ENCODE measurements around the gene PRKACG. TPM values are rescaled to one million over a fixed set of nuclear protein-coding genes. Genes with fewer than 3 reads are reported as not detected.

PRKACG gene
- total RNA-seq, 1 donor from 2014 or later: not detected

DNA sequence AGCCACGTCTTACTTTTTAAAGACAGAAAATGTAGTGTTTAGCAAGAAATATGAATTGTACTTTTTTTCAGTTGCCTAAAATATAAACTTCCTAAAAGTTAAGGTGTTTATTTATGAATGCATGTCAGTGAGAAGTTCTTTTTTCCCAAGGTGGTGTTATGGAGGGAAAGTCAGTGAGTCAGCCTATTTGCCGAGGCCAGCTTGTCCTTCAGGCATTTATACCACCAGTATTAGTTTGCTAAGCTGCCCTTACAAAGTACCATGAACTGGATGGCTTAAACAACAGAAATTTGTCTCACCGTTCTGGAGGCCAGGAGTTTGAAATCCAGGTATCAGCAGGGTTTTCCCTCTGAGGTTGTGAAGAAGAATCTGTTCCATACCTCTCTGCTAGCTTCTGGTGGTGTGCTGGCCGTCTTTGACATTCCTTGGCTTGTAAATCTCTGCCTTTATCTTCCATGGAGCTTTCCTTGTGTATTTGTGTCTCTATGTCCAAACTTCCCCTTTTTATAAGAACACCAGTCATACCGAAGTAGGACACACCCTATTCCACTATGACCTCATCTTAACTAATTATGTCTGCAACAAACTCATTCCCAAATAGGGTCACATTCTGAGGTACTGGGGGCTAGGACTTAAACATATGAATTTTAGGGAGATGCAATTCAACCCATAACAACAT, 38.4 kb downstream of the PRKACG start:
- Mint-ChIP-seq H3K4me3 (no peak overlapping the region), H3K27me3 (ENCODE audit: low read depth) (peaks cover 2% of the 10 kb centered on the region), H3K4me1 (peaks cover 4% of the 10 kb centered on the region), H3K9me3 (peaks cover 2% of the 10 kb centered on the region), H3K27ac (ENCODE audit: unreplicated experiment) (no peak overlapping the region), H3K36me3 (ENCODE audit: low read depth) (peaks cover 8% of the 10 kb centered on the region)
- TF ChIP-seq CTCF (conservative IDR thresholded peaks at IDR 0.05): no peak
- no peak for DNase-seq (ENCODE audit: low read depth, low spot score)

GRCh38 chr9:68974901-68975300, 39.0 kb downstream of the PRKACG start:
- no peak for DNase-seq (ENCODE audit: low read depth, low spot score)
- no peak for TF ChIP-seq CTCF (conservative IDR thresholded peaks at IDR 0.05)
- Mint-ChIP-seq H3K4me3 (no peak overlapping the region), H3K9me3 (peaks cover 2% of the 10 kb centered on the region), H3K4me1 (peaks cover 4% of the 10 kb centered on the region), H3K27me3 (ENCODE audit: low read depth) (peaks cover 2% of the 10 kb centered on the region), H3K36me3 (ENCODE audit: low read depth) (peaks cover 8% of the 10 kb centered on the region), H3K27ac (ENCODE audit: unreplicated experiment) (no peak overlapping the region)

GRCh38 chr9:68974431-68974830, 39.5 kb downstream of the PRKACG start:
- TF ChIP-seq CTCF (conservative IDR thresholded peaks at IDR 0.05): no peak
- no peak overlapping the region for H3K4me3 Mint-ChIP-seq
- H3K27ac Mint-ChIP-seq (ENCODE audit: unreplicated experiment): no peak overlapping the region
- peaks cover 2% of the 10 kb centered on the region for H3K27me3 Mint-ChIP-seq (ENCODE audit: low read depth)
- H3K4me1 Mint-ChIP-seq: peaks cover under 1% of the 10 kb centered on the region
- peaks cover 2% of the 10 kb centered on the region for H3K9me3 Mint-ChIP-seq
- DNase-seq (ENCODE audit: low read depth, low spot score): no peak
- peaks cover 8% of the 10 kb centered on the region for H3K36me3 Mint-ChIP-seq (ENCODE audit: low read depth)

DNA sequence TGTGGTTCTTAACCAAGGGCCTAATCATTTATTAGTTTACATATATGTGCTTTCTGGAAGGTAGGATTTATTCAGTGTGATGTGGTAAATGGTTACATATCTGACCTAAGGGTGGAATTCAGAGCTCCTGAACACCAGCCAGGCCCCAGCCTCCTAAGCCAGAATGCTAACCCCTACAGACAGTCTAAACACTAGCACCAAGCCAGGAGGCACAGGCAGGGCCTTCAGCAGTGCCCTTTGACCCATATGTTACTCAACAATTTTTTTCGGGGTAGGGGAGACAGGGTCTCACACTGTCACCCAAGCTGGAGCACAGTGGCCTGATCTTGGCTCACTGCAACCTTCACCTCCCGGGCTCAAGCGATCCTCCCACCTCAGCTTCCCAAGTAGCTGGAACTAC, 40.3 kb downstream of the PRKACG start:
- Mint-ChIP-seq H3K27me3 (ENCODE audit: low read depth) (peaks cover 2% of the 10 kb centered on the region), H3K4me1 (no peaks in the 10 kb centered on the region), H3K36me3 (ENCODE audit: low read depth) (peaks cover 8% of the 10 kb centered on the region), H3K4me3 (no peak overlapping the region), H3K9me3 (peaks cover 2% of the 10 kb centered on the region), H3K27ac (ENCODE audit: unreplicated experiment) (no peak overlapping the region)
- no peak for TF ChIP-seq CTCF (conservative IDR thresholded peaks at IDR 0.05)
- DNase-seq (ENCODE audit: low read depth, low spot score): no peak

- Mint-ChIP-seq H3K4me1 (no peaks in the 10 kb centered on the region), H3K27me3 (ENCODE audit: low read depth) (peaks cover 7% of the 10 kb centered on the region), H3K4me3 (no peak overlapping the region), H3K9me3 (peaks cover 2% of the 10 kb centered on the region), H3K36me3 (ENCODE audit: low read depth) (no peaks in the 10 kb centered on the region), H3K27ac (ENCODE audit: unreplicated experiment) (no peak overlapping the region)
- DNase-seq (ENCODE audit: low read depth, low spot score): no peak
- no peak for TF ChIP-seq CTCF (conservative IDR thresholded peaks at IDR 0.05)
Measured at GRCh38 chr9:68970151-68970550, 43.8 kb downstream of the PRKACG start.
